Measurements from ENCODE around the gene LSM12.
"Not testable (repeated sequence)": the region's sequence is repeated elsewhere in the genome, so short reads cannot be mapped to it uniquely, and the experiment has no call there.

LSM12 gene

GRCh38 chr17:44044071-44044470 lies 22.4 kb downstream of the LSM12 start:
- H3K9me3 Mint-ChIP-seq, result no peaks in the 10 kb centered on the region
- peaks cover 42% of the 10 kb centered on the region for H3K36me3 Mint-ChIP-seq (ENCODE audit: low read depth)
- H3K27ac Mint-ChIP-seq, result peak overlapping the region; percentile 0 to 48 (median 35)
- H3K4me1 Mint-ChIP-seq, result peaks cover 39% of the 10 kb centered on the region
- TF ChIP-seq CTCF (IDR thresholded peaks at IDR 0.05; ENCODE audit: unreplicated experiment in 3 of 3), result no peak
- H3K27me3 Mint-ChIP-seq (ENCODE audit: low read depth), result no peaks in the 10 kb centered on the region
- no peak overlapping the region for H3K4me3 Mint-ChIP-seq

DNA sequence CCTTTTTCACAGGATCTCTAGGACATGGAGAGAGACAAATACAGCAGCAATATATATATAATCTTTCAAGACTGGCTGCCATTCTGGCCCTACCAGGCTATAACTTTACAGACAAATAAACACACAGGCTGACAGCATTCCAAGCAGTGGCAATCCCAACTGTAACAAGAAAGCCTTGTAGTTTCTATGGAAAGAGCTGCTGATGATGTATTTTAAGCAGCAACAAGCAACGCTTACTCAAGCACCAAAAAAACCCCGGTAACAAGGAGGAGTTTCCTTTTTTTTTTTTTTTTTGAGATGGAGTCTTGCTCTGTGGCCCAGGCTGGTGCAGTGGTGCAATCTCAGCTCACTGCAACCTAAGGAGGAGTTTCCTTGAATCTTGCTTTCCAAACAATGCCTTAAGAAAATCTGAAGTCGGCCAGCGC lies 23.2 kb downstream of the LSM12 start:
- H3K27ac Mint-ChIP-seq, result peak overlapping the region; percentile 35 to 53 (median 40)
- H3K27me3 Mint-ChIP-seq (ENCODE audit: low read depth), result no peaks in the 10 kb centered on the region
- no peaks in the 10 kb centered on the region for H3K9me3 Mint-ChIP-seq
- TF ChIP-seq CTCF (IDR thresholded peaks at IDR 0.05; ENCODE audit: unreplicated experiment in 3 of 3), result no peak
- H3K4me1 Mint-ChIP-seq, result peaks cover 44% of the 10 kb centered on the region
- H3K4me3 Mint-ChIP-seq, result no peak overlapping the region
- H3K36me3 Mint-ChIP-seq (ENCODE audit: low read depth), result peaks cover 41% of the 10 kb centered on the region

DNA sequence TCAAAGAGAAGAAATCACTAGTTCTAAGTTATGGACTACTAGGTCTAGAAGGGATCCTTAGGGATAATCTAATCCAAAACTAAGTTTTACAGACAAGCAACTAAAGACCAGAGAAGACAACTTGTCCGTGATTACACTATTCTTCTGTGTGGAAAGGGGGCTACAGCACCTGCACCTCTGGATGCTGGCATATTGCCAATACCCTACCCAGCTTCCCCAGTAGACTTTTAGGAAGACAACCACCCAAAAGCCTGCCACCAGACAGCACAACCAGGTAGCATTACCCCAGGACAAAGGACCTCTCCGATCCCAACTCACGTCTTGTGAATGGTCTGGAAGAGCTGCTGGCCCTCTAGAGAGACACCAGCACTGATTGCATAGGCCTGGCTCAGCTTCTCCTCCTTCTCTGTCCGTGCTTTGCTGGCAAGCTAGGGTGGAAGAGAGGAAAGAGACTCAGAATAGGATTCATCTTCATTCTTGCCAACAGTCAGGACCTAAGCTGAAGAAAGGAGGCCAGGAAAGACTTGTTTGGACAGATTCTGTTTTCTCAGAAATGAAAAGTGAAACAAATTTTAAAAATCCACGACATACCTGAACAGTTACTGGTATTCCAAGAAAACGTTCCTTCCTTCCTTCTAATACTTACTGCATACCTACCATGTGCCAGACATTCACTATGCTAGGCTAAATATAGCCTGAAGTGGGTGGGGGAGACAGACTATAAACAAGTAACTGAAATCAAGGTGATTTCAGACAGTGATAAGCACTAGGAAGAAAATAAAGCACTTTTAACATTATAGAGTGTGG lies 26.4 kb downstream of the LSM12 start:
- TF ChIP-seq CTCF (IDR thresholded peaks at IDR 0.05; ENCODE audit: unreplicated experiment in 3 of 3), result no peak
- peaks cover 51% of the 10 kb centered on the region for H3K4me1 Mint-ChIP-seq
- peak overlapping the region; percentile 23 to 58 (median 55) for H3K27ac Mint-ChIP-seq
- H3K9me3 Mint-ChIP-seq, result no peaks in the 10 kb centered on the region
- H3K36me3 Mint-ChIP-seq (ENCODE audit: low read depth), result peaks cover 44% of the 10 kb centered on the region
- H3K4me3 Mint-ChIP-seq, result no peak overlapping the region
- no peaks in the 10 kb centered on the region for H3K27me3 Mint-ChIP-seq (ENCODE audit: low read depth)

- TF ChIP-seq CTCF (IDR thresholded peaks at IDR 0.05; ENCODE audit: unreplicated experiment in 3 of 3), result no peak
- no peaks in the 10 kb centered on the region for H3K27me3 Mint-ChIP-seq (ENCODE audit: low read depth)
Measured at GRCh38 chr17:44038604-44039011, 27.9 kb downstream of the LSM12 start.

GRCh38 chr17:44037471-44037870 lies 29.0 kb downstream of the LSM12 start:
- Mint-ChIP-seq H3K4me3 (no peak overlapping the region), H3K36me3 (ENCODE audit: low read depth) (peaks cover 51% of the 10 kb centered on the region), H3K27ac (peak overlapping the region in 1 of 3 experiments; percentile 33), H3K27me3 (ENCODE audit: low read depth) (no peaks in the 10 kb centered on the region), H3K4me1 (peaks cover 44% of the 10 kb centered on the region), H3K9me3 (no peaks in the 10 kb centered on the region)
- no peak for TF ChIP-seq CTCF (IDR thresholded peaks at IDR 0.05; ENCODE audit: unreplicated experiment in 3 of 3)

More at GRCh38 chr17:44038604-44039011, 27.9 kb downstream of the LSM12 start:
- Mint-ChIP-seq H3K9me3 (no peaks in the 10 kb centered on the region), H3K4me3 (no peak overlapping the region), H3K27ac (peak overlapping the region; percentile 56 to 74 (median 59)), H3K36me3 (ENCODE audit: low read depth) (peaks cover 43% of the 10 kb centered on the region), H3K4me1 (peaks cover 48% of the 10 kb centered on the region)

- H3K4me3 Mint-ChIP-seq; H3K27me3 Mint-ChIP-seq (ENCODE audit: low read depth); H3K27ac Mint-ChIP-seq; H3K9me3 Mint-ChIP-seq: not testable (repeated sequence)
- peaks cover 48% of the 10 kb centered on the region for H3K4me1 Mint-ChIP-seq
- peaks cover 55% of the 10 kb centered on the region for H3K36me3 Mint-ChIP-seq (ENCODE audit: low read depth)
Measured at GRCh38 chr17:44034688-44035087, 31.8 kb downstream of the LSM12 start.

All from nephron (organoid).